ENCODE results near the gene MAPK12. TPM values are rescaled to one million over a fixed set of nuclear protein-coding genes. Genes with fewer than 3 reads are reported as not detected.

The MAPK12 gene
- total RNA-seq, 1 experiment from 2014 or later = 6.7 TPM

DNA sequence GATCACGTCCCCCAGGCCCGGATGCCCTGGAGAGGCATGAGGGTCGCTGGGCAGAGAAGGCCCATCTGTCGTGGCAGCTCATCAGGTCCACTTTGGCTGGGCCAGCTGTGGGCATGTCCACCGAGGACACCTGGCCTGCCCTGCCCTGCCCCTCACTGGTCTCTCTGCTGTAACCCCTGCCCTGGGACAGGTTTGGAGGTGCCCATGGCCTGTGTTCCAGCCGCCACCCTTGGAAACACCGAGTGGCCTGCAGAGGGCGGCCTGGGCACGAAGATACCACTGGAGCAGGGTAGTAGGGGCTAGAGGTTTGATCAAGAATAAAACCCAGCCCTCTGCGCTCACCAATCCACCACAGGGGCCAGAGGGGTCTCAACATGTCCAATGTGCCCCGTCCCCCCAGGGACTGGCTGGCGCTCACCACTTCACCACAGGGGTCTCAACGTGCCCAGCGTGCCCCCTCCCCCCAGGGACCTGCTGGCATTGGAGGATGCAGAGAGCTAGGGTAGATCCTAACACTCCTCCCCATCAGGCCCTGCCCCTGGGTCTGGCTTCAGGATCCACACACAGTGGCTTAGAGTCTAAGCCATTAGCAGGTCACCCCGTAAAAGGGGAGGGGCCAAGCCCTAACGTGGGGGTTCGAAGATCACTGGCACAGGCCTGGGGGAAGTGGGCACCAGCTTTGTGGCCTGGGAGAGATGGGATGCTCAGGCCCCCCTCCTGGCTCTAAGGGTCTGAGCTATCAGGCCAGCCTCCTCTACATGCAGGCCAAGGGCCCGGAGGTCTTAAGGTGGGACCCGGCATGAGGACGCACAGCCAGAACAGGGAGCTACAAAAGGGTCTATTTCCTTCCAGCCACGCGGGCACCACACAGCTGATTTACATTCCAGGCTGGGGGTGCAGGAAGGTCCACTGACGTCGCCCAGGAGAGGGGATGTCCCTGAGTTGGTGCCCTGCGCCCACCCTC is 9.1 kb downstream of the MAPK12 start:
- DNase-seq (ENCODE audit: low read depth) = peak; percentile 60

GRCh38 chr22:50251477-50252081 is 9.9 kb downstream of the MAPK12 start:
- DNase-seq (ENCODE audit: low read depth) = no peak

- DNase-seq (ENCODE audit: low read depth) = peak; percentile 66
Measured at GRCh38 chr22:50250555-50251476, 10.7 kb downstream of the MAPK12 start, which contains the start of gene HDAC10. TSS of gene HDAC10 (minus strand) at chr22:50251265. CDS start at chr22:50251032, 233 bp downstream.

DNA sequence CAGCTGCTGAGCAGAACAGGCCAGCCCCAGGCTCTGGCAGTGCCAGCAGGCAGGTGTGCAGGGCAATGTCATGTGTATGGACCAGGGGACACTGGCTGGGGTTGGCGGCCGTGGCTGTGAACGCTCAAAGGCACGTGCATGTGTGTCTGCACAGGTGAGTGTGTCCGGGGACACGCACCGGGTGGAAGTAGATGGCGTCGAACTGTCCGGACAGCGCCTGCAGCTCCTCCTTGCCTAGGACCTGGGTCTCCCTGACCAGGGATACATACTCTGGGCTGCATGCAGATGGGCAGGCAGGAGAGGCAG is 11.3 kb downstream of the MAPK12 start:
- DNase-seq (ENCODE audit: low read depth) = no peak

DNA sequence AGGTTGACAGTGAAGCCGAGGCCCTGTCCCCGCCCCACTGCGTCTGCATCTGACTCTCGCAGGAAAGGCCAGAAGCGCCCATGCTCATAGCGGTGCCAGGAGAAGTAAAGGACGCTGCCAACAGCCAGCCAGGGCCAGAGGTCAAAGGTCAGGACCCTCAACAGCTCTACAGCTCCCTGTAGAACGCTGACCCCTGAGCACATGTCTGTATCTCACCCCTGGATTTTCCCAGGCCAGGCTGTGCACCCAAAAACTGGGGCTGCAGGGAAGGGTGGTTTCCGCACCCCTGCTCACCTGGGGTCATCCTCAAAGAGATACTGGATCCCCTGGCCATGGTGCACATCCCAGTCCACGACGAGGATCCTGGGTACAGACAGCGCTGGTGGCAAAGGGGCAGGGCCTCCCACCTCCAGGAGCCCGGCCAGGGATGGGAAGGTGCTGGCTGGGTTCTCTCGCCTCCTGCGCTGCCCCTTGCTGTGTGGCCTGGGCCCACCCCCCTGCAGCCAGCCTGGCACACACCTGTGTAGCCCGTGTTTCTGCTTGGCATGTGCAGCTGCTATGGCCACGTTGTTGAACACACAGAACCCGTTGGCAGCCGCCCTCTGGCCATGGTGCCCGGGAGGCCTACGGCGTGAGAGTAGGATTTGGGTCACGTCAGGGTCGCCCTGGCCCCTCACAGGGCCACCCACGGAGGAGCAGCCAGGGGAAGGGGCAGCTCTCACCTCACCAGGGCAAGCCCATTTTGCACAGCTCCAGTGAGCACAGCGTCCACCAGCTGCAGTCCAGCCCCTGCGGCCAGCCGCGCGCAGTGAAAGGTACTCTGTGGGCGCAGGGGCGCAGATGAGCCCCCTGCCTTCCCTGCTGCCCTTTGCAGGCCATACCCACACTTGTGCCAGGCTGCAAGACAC is 11.9 kb downstream of the MAPK12 start:
- no peak for DNase-seq (ENCODE audit: low read depth)

DNA sequence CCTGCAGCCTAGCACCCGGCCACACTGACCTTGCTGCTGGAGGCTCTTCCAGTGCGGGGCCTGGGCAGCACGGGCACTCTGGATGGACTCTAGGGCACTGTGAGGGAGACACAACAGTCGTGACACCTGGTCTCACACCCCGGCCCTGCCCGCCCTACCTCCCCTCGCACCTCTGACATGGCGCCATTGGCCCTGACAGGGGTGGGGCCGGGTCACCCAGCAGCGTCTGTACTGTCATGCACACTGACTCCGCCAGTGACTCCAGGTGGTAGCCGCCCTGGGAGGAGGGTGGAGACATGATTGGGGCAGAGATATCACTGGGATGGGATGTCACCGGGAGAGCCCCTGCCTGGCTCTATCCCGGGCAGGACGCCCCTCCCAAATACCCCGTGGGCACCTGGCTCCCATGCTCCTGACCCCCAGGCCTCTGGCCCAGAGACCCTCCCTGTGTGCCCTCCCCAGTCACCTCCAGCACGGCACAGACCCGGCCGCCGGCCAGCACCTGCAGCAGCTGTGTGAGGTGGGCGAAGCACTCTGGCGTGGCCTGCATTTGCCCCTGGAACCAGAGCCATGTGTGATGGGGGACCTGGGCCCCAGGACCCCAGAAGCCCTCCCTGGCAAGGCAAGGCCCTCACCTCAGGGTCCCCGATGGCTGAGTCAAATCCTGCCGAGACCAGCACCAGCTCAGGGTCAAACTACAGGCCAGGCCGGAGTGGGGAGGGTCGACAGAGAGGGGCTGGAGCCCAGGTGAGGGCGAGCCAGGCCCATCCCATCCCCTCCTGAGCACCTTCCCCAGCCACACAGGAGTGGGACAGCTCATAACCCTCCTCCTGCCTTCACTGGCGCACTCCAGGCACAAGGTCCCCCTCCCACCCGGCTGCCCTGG is 13.0 kb downstream of the MAPK12 start:
- no peak for DNase-seq (ENCODE audit: low read depth)

DNA sequence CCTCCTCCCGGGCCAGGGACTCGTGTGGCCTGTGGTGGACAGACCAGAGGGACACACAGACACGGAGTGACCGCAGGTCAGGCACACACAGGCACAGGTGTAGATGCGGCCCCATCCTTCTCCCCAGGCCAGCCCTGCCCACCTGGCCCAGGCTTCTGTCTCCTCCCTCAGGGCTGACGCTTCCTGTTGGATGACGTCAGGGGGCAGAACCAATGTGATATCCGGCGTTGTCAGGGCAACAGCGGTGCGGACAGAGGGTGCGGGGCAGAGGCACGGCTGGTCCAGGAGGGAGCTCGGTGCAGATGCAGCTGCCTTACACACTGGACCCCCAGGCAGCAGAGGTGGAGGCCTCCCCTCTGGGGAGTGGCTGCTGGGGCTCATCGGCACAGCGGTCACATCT is 13.7 kb downstream of the MAPK12 start:
- no peak for DNase-seq (ENCODE audit: low read depth)

- DNase-seq (ENCODE audit: low read depth) = no peak
Measured at GRCh38 chr22:50246242-50247175, 15.0 kb downstream of the MAPK12 start.

- no peak for DNase-seq (ENCODE audit: low read depth)
Measured at GRCh38 chr22:50245214-50246072, 16.0 kb downstream of the MAPK12 start.

- peak; percentile 89 for DNase-seq (ENCODE audit: low read depth)
Measured at GRCh38 chr22:50244420-50245213, 16.9 kb downstream of the MAPK12 start, which contains the start of gene TUBGCP6. TSS of gene TUBGCP6 (minus strand) at chr22:50245023. CDS start at chr22:50244459, 564 bp downstream.

DNA sequence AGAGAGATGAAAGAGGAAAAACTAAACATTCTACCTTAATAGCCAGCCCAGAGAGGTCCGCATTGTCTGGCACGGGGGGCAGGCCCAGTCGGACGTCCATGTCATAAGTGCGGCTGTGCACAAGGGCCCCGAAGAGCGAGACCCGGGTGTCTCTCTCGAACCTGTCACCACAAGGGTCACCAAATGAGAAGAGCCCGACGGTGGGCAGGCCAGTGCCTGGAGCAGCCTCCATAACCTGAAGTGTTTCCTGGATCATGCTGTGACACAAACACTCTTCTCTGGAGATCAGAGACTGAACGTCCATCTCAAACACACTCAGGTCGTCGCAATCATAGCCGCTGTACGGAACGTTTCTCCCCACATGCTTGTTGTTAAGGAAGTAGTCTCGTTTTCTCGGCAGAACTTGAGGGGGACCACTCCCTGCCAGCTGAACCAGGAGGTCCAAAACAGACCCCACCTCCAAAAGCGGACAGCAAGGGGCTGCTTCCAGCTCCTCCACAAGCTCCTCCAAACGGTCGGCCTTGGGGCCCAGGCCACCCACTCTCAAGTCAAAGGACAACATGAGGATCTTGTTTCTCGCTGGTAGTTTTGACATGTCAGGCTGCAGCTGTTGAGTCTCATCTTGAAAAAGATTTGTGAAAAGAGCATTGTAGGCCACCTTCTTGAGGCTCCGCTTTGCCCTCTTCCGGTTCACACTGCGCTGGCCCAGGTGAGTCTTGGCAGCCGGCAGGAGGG is 17.6 kb downstream of the MAPK12 start:
- no peak for DNase-seq (ENCODE audit: low read depth)

GRCh38 chr22:50242406-50242949 is 19.0 kb downstream of the MAPK12 start:
- no peak for DNase-seq (ENCODE audit: low read depth)

- no peak for DNase-seq (ENCODE audit: low read depth)
Measured at GRCh38 chr22:50238755-50239154, 22.7 kb downstream of the MAPK12 start.

- DNase-seq (ENCODE audit: low read depth) = no peak
Measured at GRCh38 chr22:50236731-50237409, 24.6 kb downstream of the MAPK12 start.

DNA sequence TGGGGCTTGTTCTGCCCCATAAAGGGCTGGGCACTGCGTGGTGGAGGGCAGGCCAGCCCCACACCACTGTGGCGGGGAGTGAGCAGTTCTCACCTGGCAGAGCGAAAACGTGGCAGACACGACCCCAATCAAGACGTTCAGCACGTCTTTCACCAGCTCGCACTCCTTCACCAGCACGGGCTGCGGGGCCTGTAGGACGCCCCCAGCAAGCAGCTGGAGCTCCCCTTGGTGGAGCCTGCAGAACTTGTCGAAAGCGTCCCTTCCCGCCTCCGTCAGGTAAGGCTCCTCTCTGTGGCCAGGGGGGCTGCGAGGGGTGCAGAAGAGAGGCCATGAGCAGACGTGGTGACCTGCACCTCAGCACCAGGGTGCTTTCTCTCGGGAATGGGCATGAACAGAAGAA is 28.3 kb downstream of the MAPK12 start:
- DNase-seq (ENCODE audit: low read depth) = no peak
